Keratinocyte (primary cell): Measurements from ENCODE around the gene LIN52. TPM values are rescaled to one million over a fixed set of nuclear protein-coding genes. Genes with fewer than 3 reads are reported as not detected.

Experiments used
- DNase-seq: peaks from one replicate; pipeline ENCODE4 v3.0.0-alpha.2; 2011; ENCODE audit warnings: low read depth, missing footprints, low spot score
- FAIRE-seq: peaks from 2 replicates; lab custom pipeline; 2011; peaks lifted over from hg19 to GRCh38; lab: Jason Lieb, UNC
- H2AFZ ChIP-seq: 2 replicates; pipeline ENCODE4 v1.6.0; 2012; ENCODE audit warnings: low read length, control low read depth, inconsistent platforms; ENCODE audit not compliant: control insufficient read depth
- H3K27ac ChIP-seq: 2 replicates; pipeline ENCODE4 v1.5.1; 2011; ENCODE audit warnings: low read length; ENCODE audit not compliant: control insufficient read depth, insufficient read depth
- H3K27me3 ChIP-seq: 3 replicates; pipeline ENCODE4 v1.6.0; 2011; ENCODE audit warnings: low read length; ENCODE audit not compliant: control insufficient read depth, insufficient read depth; ENCODE audit errors: extremely low read depth
- H3K36me3 ChIP-seq, 2 experiments: 2 replicates in 1 of 2; 3 replicates in 1 of 2; pipeline ENCODE4 v1.5.1; 2011; ENCODE audit warnings: low read length in 2 of 2, mild to moderate bottlenecking in 1 of 2; ENCODE audit not compliant: control insufficient read depth in 2 of 2, insufficient read depth in 2 of 2; ENCODE audit errors: extremely low read depth in 1 of 2
- H3K4me1 ChIP-seq: 3 replicates; pipeline ENCODE4 v1.5.1; 2011; ENCODE audit warnings: low read length; ENCODE audit not compliant: control insufficient read depth, insufficient read depth; ENCODE audit errors: extremely low read depth
- H3K4me2 ChIP-seq: 3 replicates; pipeline ENCODE4 v1.6.0; 2011; ENCODE audit warnings: low read depth, low read length; ENCODE audit not compliant: control insufficient read depth, insufficient read depth; ENCODE audit errors: extremely low read depth
- H3K4me3 ChIP-seq, 3 experiments: fragments of 200-600 bp in 1 of 3; sonication (generic) in 1 of 3; 2 replicates in 2 of 3; 3 replicates in 1 of 3; pipeline ENCODE4 v1.5.1; 2011 to 2016; ENCODE audit warnings: low read length in 3 of 3, mild to moderate bottlenecking in 3 of 3, control low read depth in 2 of 3, inconsistent platforms in 1 of 3, low read depth in 1 of 3, mixed read lengths in 1 of 3, mixed run types in 1 of 3, moderate library complexity in 1 of 3; ENCODE audit not compliant: control insufficient read depth in 2 of 3, insufficient read depth in 2 of 3; ENCODE audit errors: extremely low read depth in 1 of 3
- H3K79me2 ChIP-seq: 2 replicates; pipeline ENCODE4 v1.6.0; 2012; ENCODE audit warnings: low read length; ENCODE audit not compliant: control insufficient read depth, insufficient read depth
- H3K9ac ChIP-seq: 3 replicates; pipeline ENCODE4 v1.6.0; 2011; ENCODE audit warnings: low read length; ENCODE audit not compliant: control insufficient read depth, insufficient read depth; ENCODE audit errors: extremely low read depth
- H3K9me1 ChIP-seq: 3 replicates; pipeline ENCODE4 v1.6.0; 2011; ENCODE audit warnings: low read length; ENCODE audit not compliant: control insufficient read depth, insufficient read depth; ENCODE audit errors: extremely low read depth
- H3K9me3 ChIP-seq: 2 replicates; pipeline ENCODE4 v1.5.1; 2012; ENCODE audit warnings: low read depth, low read length; ENCODE audit not compliant: control insufficient read depth
- H4K20me1 ChIP-seq: 3 replicates; pipeline ENCODE4 v1.6.0; 2011; ENCODE audit warnings: low read length; ENCODE audit not compliant: control insufficient read depth, insufficient read depth; ENCODE audit errors: extremely low read depth
- EZH2 ChIP-seq: IDR thresholded peaks from one replicate; pipeline ENCODE4 v1.6.1; 2012; ENCODE audit warnings: inconsistent platforms, mild to moderate bottlenecking, low read length, moderate library complexity
- dilution Hi-C: fragments of 300-500 bp; cut with MboI; formaldehyde crosslinking; loops from one replicate; pipeline ENCODE4 v1.7.0; 2020; ENCODE audit warnings: low sequenced_read_pairs; ENCODE audit not compliant: extremely low pct_ligation_motif_present
- polyA plus RNA-seq, 5 experiments: library from polyadenylated mRNA; depleted of rRNA in 3 of 5; stranded (reverse) in 3 of 5; stranded (forward) in 1 of 5; unstranded in 1 of 5; fragments of >200 nt; gene quantifications; 1 replicate in 1 of 5; 2 replicates in 3 of 5; 3 replicates in 1 of 5; pipeline versions ENCODE4 v1.2.1 to v1.2.3, GENCODE V29; 2011 to 2012; ENCODE audit warnings: missing spikeins in 2 of 5, low read depth in 1 of 5, low replicate concordance in 1 of 5
- TF ChIP-seq, protein P1 (sequence below), 3 experiments: IDR thresholded peaks in 1 of 3; conservative IDR thresholded peaks in 1 of 3; optimal IDR thresholded peaks in 1 of 3; 2 replicates in 2 of 3; 3 replicates in 1 of 3; pipeline versions ENCODE3 to v1.5.1; 2011; ENCODE audit warnings: low read length in 3 of 3, mild to moderate bottlenecking in 3 of 3, moderate library complexity in 2 of 3, control low read depth in 1 of 3, inconsistent platforms in 1 of 3; ENCODE audit not compliant: insufficient read depth in 2 of 3; ENCODE audit errors: extremely low read depth in 1 of 3

The LIN52 gene
- polyA plus RNA-seq, 1 donor (not counting 4 experiments of a cell fraction or from before 2014, with no cell fraction given), result 6.8 TPM

GRCh38 chr14:74126315-74127013 is 41.7 kb downstream of the LIN52 start:
- no peaks in the 10 kb centered on the region for H3K4me1 ChIP-seq
- no peak overlapping the region for H3K27ac ChIP-seq
- H3K79me2 ChIP-seq, result no peaks in the 10 kb centered on the region
- dilution Hi-C loops, result no loop called here
- DNase-seq (no peak), FAIRE-seq (no peak)
- H3K9ac ChIP-seq, result no peak overlapping the region
- no peaks in the 10 kb centered on the region for H3K9me3 ChIP-seq
- no peaks in the 10 kb centered on the region for H3K27me3 ChIP-seq
- H3K9me1 ChIP-seq, result no peaks in the 10 kb centered on the region
- H3K4me3 ChIP-seq, result no peak overlapping the region
- H4K20me1 ChIP-seq, result no peaks in the 10 kb centered on the region
- no peaks in the 10 kb centered on the region for H3K36me3 ChIP-seq
- no peak overlapping the region for H3K4me2 ChIP-seq
- no peak overlapping the region for H2AFZ ChIP-seq
- TF ChIP-seq EZH2, result no peak
- TF ChIP-seq, protein P1, sequence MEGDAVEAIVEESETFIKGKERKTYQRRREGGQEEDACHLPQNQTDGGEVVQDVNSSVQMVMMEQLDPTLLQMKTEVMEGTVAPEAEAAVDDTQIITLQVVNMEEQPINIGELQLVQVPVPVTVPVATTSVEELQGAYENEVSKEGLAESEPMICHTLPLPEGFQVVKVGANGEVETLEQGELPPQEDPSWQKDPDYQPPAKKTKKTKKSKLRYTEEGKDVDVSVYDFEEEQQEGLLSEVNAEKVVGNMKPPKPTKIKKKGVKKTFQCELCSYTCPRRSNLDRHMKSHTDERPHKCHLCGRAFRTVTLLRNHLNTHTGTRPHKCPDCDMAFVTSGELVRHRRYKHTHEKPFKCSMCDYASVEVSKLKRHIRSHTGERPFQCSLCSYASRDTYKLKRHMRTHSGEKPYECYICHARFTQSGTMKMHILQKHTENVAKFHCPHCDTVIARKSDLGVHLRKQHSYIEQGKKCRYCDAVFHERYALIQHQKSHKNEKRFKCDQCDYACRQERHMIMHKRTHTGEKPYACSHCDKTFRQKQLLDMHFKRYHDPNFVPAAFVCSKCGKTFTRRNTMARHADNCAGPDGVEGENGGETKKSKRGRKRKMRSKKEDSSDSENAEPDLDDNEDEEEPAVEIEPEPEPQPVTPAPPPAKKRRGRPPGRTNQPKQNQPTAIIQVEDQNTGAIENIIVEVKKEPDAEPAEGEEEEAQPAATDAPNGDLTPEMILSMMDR (optimal IDR thresholded peaks at IDR 0.05 in 1 of 3, IDR thresholded peaks at IDR 0.05 in 1 of 3, conservative IDR thresholded peaks at IDR 0.05 in 1 of 3; ENCODE audit: extremely low read depth in 1 of 3, insufficient read depth in 2 of 3, low read length in 3 of 3), result no peak

- no peak overlapping the region for H3K4me3 ChIP-seq
- H3K9me3 ChIP-seq, result no peaks in the 10 kb centered on the region
- no peak overlapping the region for H3K9ac ChIP-seq
- no peaks in the 10 kb centered on the region for H3K79me2 ChIP-seq
- H4K20me1 ChIP-seq, result no peaks in the 10 kb centered on the region
- H3K9me1 ChIP-seq, result no peaks in the 10 kb centered on the region
- no peaks in the 10 kb centered on the region for H3K4me1 ChIP-seq
- no peak overlapping the region for H2AFZ ChIP-seq
- no peaks in the 10 kb centered on the region for H3K36me3 ChIP-seq
- H3K27me3 ChIP-seq, result no peaks in the 10 kb centered on the region
- dilution Hi-C loops, result no loop called here
- FAIRE-seq (no peak), DNase-seq (no peak)
- no peak overlapping the region for H3K27ac ChIP-seq
- no peak overlapping the region for H3K4me2 ChIP-seq
- TF ChIP-seq EZH2, result no peak
- TF ChIP-seq, protein P1 (optimal IDR thresholded peaks at IDR 0.05 in 1 of 3, IDR thresholded peaks at IDR 0.05 in 1 of 3, conservative IDR thresholded peaks at IDR 0.05 in 1 of 3; ENCODE audit: extremely low read depth in 1 of 3, insufficient read depth in 2 of 3, low read length in 3 of 3), result no peak
Observed at GRCh38 chr14:74127634-74128033, 42.9 kb downstream of the LIN52 start.
